Panc1 (cell line): Measurements from ENCODE around the gene GBA2.

ENCODE experiments used
- CTCF ChIP-seq: fragments of 450-650 bp; IDR thresholded peaks from 2 replicates; pipeline ENCODE4 v1.5.1; 2017; ENCODE audit warnings: mild to moderate bottlenecking
- REST ChIP-seq, 2 experiments: IDR thresholded peaks; 2 replicates each; pipeline ENCODE4 v1.6.1; 2011 to 2012; ENCODE audit warnings: low read depth in 2 of 2, control low read depth in 1 of 2, low read length in 1 of 2, mild to moderate bottlenecking in 1 of 2, moderate library complexity in 1 of 2; ENCODE audit not compliant: insufficient read depth in 1 of 2
- SIN3A ChIP-seq: IDR thresholded peaks from 2 replicates; pipeline ENCODE4 v1.6.1; 2012; ENCODE audit warnings: low read depth, mild to moderate bottlenecking, low read length, moderate library complexity, borderline replicate concordance; ENCODE audit not compliant: insufficient read depth

- TF ChIP-seq CTCF (no peak), SIN3A (no peak), REST (IDR thresholded peaks at IDR 0.05; ENCODE audit: insufficient read depth in 1 of 2, low read depth in 2 of 2, low read length in 1 of 2) (no peak)
Measured at GRCh38 chr9:35702696-35703095, 46.3 kb downstream of the GBA2 start.
